HFF-Myc (cell line): ENCODE measurements around the gene CLPTM1L.
"Not testable (repeated sequence)": the region's sequence is repeated elsewhere in the genome, so short reads cannot be mapped to it uniquely, and the experiment has no call there.

Source experiments
- DNase-seq: peaks from one replicate; pipeline ENCODE4 v3.0.0-alpha.2; 2011; ENCODE audit warnings: low read depth; ENCODE audit errors: extremely low read depth
- H3K4me3 ChIP-seq: replicated peaks from 2 replicates; pipeline ENCODE4 v1.5.1; 2011; ENCODE audit warnings: low read depth, mild to moderate bottlenecking, control low read depth, low read length
- TF ChIP-seq, protein P1 (sequence below): IDR thresholded peaks from 2 replicates; pipeline ENCODE4 v1.5.1; 2012; ENCODE audit warnings: mild to moderate bottlenecking, low read depth, low read length, control low read depth; ENCODE audit errors: missing control alignments

Gene CLPTM1L

DNA sequence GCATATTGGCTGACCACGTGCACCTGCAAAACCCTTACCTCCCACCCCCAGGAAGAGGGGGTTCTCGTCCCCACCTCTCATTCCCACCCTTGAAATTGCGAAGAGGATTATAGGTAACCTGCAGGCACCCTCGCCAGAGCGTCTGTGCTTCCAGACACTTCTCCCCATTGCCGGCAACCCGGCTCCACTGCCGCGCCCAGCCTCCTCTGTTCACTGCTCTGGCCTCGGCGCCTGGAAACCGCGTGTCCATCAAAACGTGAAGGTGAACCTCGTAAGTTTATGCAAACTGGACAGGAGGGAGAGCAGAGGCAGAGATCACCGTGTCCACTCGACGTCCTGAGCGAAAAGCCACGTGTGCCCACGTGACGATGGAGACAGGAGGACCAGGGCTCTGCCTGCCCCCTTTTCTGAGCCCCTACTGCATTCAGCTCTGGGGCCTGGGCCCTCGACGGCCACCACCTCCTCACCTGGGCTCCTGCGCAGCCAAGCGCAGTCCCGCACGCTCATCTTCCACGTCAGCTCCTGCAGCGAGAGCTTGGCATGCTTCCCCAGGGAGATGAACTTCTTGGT, 52.0 kb downstream of the CLPTM1L start:
- TF ChIP-seq, protein P1, sequence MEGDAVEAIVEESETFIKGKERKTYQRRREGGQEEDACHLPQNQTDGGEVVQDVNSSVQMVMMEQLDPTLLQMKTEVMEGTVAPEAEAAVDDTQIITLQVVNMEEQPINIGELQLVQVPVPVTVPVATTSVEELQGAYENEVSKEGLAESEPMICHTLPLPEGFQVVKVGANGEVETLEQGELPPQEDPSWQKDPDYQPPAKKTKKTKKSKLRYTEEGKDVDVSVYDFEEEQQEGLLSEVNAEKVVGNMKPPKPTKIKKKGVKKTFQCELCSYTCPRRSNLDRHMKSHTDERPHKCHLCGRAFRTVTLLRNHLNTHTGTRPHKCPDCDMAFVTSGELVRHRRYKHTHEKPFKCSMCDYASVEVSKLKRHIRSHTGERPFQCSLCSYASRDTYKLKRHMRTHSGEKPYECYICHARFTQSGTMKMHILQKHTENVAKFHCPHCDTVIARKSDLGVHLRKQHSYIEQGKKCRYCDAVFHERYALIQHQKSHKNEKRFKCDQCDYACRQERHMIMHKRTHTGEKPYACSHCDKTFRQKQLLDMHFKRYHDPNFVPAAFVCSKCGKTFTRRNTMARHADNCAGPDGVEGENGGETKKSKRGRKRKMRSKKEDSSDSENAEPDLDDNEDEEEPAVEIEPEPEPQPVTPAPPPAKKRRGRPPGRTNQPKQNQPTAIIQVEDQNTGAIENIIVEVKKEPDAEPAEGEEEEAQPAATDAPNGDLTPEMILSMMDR: no peak
- no peak overlapping the region for H3K4me3 ChIP-seq
- no peak for DNase-seq

DNA sequence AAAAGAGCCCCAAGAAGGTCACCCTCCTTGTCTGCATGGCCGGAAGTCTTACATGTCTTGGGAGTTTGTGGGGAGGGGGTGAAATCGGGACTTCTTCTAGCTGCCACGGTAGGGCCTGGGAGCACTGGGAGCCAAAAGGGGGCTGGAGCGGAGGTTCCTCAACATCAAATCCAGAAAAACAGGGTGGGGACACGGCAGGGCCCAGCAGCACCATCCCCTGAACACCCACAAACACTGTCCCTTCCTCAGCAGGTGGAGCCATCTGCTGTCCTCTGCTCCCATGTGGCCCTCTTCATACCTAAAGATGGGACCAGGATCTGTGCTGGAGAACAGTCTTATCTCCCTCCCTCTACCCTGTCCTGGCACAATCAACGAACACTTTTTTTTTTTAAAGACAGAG, 52.8 kb downstream of the CLPTM1L start:
- TF ChIP-seq, protein P1: no peak
- no peak for DNase-seq
- no peak overlapping the region for H3K4me3 ChIP-seq

DNA sequence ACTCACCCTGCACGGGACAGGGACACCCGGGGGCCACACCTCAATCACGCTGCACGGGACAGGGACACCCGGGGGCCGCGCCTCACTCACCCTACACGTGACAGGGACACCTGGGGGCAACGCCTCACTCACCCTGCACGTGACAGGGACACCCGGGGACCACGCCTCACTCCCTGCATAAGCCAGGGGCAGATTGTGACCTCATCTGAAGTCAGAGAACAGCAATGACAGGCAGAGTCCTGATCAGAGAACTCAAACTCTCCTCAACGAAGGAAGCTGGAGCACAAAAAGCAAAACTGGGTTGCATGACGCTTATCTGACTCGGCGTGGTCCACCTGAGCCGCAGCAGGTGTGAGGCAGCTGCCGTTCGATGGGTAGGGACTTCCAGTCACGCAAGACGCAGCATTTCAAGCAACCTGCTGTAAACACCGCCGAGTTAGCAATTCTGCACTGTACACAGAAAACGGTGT, 53.3 kb downstream of the CLPTM1L start:
- no peak for DNase-seq

DNA sequence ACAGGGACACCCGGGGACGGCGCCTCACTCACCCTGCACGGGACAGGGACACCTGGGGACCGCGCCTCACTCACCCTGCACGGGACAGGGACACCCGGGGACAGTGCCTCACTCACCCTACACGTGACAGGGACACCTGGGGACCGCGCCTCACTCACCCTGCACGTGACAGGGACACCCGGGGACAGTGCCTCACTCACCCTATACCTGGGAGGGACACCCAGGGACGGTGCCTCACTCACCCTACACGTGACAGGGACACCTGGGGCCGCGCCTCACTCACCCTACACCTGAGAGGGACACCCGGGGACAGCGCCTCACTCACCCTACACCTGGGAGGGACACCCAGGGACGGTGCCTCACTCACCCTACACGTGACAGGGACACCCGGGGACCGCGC, 53.9 kb downstream of the CLPTM1L start:
- not testable (repeated sequence) for H3K4me3 ChIP-seq, DNase-seq

More for the DNA sequence above, 53.3 kb downstream of the CLPTM1L start:
- no peak overlapping the region for H3K4me3 ChIP-seq
- TF ChIP-seq, protein P1: no peak

DNA sequence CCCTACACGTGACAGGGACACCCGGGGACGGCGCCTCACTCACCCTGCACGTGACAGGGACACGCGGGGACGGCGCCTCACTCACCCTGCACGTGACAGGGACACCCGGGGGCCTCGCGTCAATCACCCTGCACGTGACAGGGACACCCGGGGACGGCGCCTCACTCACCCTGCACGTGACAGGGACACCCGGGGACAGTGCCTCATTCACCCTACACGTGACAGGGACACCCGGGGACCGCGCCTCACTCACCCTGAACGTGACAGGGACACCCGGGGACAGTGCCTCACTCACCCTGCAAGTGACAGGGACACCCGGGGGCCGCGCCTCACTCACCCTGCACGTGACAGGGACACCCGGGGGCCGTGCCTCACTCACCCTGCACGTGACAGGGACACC, 55.3 kb downstream of the CLPTM1L start:
- DNase-seq, H3K4me3 ChIP-seq: not testable (repeated sequence)

DNA sequence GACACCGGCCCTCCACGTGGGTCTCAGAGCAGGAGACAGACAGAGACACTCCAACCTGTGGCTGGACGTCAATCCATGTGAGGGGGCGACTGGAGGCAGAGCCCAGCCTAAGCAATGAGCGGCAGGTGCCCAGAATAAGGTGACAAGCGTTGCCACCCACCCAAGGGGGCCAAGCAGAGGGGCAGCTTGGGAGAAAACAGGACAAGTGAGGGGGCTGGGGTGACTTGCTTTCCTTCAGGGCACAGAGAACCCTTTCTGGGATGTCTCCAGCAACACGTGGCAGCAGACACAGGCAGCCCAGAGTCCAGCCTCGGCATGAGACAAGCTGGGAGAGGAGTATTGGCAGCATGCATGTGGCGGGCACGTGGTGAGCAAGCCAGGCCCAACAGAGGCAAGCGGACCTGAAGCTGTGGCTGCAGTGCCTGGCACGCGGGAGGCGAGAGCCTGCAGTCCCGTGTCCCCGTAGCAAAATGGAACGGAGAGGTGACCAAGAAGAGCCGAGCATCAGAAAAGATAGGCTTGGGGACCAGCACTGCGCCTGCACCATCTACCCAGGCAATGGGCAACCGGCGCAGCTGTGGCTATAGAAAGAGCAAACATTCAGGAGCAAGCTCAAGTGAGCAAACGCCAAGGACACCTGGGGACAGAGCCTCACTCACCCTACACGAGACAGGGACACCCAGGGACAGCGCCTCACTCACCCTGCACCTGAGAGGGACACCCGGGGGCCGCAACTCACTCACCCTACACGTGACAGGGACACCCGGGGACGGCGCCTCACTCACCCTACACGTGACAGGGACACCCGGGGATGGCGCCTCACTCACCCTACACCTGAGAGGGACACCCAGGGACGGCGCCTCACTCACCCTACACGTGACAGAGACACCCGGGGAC, 56.2 kb downstream of the CLPTM1L start:
- TF ChIP-seq, protein P1: no peak
- DNase-seq: no peak
- no peak overlapping the region for H3K4me3 ChIP-seq

DNA sequence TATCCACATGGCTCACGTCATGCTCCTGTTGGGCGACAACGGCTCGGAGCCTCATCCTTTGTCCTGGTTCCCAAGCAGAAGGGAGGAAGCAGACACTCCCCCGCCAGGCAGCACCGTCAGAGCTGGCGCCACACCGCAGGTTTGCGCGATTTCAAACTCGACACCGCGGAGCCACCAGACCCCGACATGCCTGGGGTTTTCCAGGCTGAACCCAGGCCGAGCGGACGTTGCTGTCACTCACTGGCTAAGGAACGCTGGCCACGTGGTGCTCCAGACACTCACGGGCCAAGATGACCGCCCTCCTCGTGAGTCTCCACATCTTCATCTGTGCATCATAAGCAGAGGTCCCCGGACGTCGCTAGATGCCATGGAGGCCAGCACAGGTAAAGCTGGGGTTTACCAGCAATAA, 59.0 kb downstream of the CLPTM1L start:
- DNase-seq: no peak
- TF ChIP-seq, protein P1: no peak
- no peak overlapping the region for H3K4me3 ChIP-seq
